ENCODE measurements around the gene ZNF484. TPM values are rescaled to one million over a fixed set of nuclear protein-coding genes. Genes with fewer than 3 reads are reported as not detected.
"Not testable (repeated sequence)": the region's sequence is repeated elsewhere in the genome, so short reads cannot be mapped to it uniquely, and the experiment has no call there.

The ZNF484 gene
- 10 to 100 TPM; 13.5 to 14.7 TPM for total RNA-seq
- 39.6 to 53.4 reads per million in 2 donors for total RNA-seq

DNA sequence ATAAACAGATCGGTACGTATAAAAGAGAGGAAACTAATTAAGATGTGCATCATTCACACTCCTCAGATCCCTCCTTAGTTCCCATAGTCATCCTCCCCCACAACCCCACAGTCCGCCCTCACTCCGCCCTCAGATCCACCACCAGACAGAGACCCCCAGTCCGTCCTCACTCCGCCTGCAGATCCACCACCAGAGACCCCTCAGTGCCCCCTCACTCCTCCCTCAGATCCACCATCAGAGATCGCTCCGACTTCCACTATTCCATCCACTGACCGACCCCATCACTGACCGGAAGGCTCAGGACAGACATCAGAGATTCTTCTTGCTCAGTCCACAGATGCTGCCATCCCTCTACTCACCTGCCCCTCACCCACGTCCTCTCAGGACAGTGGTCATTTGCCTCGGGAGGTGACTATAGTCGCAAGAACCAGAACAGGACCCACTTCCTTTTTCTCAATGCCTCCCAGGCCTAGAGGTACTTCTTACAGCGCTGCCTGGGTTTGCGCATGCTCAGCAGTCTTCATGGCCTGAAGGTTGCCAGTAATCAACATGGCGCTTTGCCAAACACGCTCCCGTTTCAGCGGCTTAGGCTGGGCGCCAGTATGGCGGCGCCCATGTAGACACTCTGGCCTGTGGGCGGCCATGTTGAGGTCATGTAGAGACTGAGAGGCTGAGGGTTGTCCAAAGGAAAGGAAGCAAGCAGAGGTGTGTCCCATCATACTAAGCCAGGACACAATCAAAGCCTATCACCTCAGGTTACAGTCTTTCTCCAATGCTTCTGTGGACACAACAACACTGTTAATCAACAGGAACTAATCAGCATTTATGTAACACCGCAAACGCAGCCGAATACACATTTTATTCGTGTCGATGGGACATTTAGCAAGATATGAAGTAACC lies at the start of gene ZNF484:
ZNF484 (minus strand) TSS at position 508 of the 900 bp plus-strand sequence. CDS start 3,009 bp downstream, outside the sequence.
- ATAC-seq: peak; percentile 98
- H3K27ac Mint-ChIP-seq: peak within 1 kb of the TSS; percentile 100
- H3K36me3 Mint-ChIP-seq (ENCODE audit: low read depth): peaks cover 6% of the 10 kb centered on the region
- no peaks in the 10 kb centered on the region for H3K9me3 ChIP-seq (ENCODE audit: control insufficient read depth, low read length, poor library complexity, severe bottlenecking)
- peak; percentile 88 to 94 (median 90) for DNase-seq
- H3K4me1 Mint-ChIP-seq: peaks cover 30% of the 10 kb centered on the region
- H3K27me3 Mint-ChIP-seq: no peaks in the 10 kb centered on the region
- peak within 1 kb of the TSS; percentile 100 for H3K4me3 Mint-ChIP-seq

DNA sequence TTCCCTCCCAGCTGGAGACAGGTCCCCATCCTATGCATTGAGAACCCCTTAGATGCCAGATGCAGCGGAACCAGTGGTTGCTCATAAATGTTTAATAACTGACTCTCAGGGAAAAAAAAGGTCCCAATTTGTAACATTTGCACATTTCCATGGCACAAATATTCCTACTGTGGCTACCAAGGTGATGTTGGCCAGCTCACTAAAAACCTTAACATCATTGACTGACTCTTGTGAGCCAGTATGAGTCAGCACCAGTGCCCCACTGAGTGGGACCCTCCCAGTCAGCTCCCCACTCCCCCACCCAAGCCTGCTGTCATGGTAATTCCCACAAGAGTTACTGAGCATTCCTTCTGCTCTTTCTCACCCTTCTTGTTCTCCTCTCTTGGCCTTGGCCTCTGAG lies 42.6 kb upstream of the ZNF484 start:
- H3K9me3 ChIP-seq (ENCODE audit: control insufficient read depth, low read length, poor library complexity, severe bottlenecking): no peaks in the 10 kb centered on the region
- H3K27me3 Mint-ChIP-seq: peaks cover 6% of the 10 kb centered on the region
- H3K4me1 Mint-ChIP-seq: peaks cover 19% of the 10 kb centered on the region
- no peak overlapping the region for H3K27ac Mint-ChIP-seq
- no peak overlapping the region for H3K4me3 Mint-ChIP-seq
- H3K36me3 Mint-ChIP-seq (ENCODE audit: low read depth): peaks cover 6% of the 10 kb centered on the region
- no peak for DNase-seq
- ATAC-seq: no peak

DNA sequence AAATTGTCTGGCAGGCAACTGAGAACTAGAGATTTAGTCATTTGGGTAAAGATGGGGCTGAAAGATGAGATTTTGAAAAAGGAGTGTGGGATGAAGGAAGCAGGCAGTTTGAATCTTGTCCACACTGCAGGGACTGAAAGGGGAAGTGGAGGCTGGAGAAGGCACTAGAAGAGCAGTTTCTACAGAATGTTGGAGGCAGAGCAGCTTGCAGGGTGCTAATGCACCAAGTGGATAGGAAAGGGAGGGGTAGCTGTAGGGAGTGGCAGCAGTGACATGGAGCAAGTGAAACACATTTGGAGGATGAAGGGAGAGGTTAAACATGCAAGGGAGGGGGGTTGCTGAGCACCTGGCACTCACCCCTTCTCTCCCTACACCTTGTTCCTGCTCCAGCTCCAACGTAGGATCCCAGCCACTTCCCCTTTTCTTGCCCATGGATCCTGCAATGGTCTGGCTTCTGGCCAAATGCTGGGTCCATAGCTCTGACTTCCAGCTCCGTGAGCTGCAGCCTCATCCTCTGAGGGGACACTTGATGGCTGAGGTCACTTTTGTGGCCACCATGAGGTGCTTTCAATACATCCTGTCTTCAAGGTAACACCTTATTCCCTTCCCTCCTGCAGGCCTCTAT lies 39.5 kb upstream of the ZNF484 start:
- DNase-seq: no peak
- H3K27me3 Mint-ChIP-seq: peaks cover 20% of the 10 kb centered on the region
- H3K4me1 Mint-ChIP-seq: peaks cover 21% of the 10 kb centered on the region
- peaks cover 6% of the 10 kb centered on the region for H3K36me3 Mint-ChIP-seq (ENCODE audit: low read depth)
- H3K9me3 ChIP-seq (ENCODE audit: control insufficient read depth, low read length, poor library complexity, severe bottlenecking): no peaks in the 10 kb centered on the region
- no peak overlapping the region for H3K4me3 Mint-ChIP-seq
- ATAC-seq: no peak
- H3K27ac Mint-ChIP-seq: peak overlapping the region; percentile 63

DNA sequence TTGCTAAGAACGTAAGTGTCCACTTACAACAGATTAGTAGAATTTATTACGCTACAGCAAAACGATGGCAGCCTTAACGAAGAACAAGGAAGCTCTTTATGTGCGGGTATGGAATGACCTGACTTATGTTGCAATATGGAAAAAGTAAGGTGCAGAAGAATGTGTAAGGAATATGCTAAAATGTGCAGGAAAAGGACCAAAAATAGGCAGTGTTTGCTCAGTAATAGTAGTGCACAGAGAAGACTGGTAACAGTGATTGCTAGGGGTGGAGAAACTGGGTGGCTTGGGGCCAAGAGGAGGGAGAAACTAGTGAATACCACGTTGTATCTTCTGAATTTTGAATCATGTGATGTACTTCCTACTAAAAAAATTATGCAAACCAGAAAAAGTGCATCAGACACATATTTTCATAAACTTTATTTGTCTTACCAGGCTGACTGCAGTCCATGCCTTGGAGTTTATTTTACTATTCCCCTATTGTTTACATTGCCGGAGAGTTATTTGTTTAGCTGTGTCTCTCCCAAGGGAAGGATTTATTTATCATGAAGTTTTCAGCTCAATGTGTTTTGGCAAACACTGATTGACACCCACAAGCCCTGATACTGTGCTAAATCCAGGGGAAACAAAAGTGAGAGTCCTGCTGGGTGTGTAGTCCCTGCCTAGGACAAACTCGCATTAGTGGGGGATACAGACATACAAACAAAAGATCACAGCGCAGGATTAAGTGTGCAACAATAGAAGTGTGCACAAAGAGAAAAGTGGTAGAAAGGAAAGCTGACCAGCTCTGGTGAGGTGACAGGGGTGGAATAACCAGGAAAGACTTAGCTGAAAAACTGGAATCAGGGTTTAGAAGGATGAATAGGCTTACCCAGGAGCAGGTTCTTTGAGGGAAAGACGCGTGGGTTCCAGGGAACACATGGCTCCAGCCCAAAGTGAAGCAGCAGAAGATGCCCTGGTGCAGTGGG lies 34.0 kb upstream of the ZNF484 start:
- no peak overlapping the region for H3K4me3 Mint-ChIP-seq
- H3K36me3 Mint-ChIP-seq (ENCODE audit: low read depth): peaks cover 4% of the 10 kb centered on the region
- DNase-seq (no peak), ATAC-seq (no peak)
- H3K27ac Mint-ChIP-seq: no peak overlapping the region
- H3K4me1 Mint-ChIP-seq: peaks cover 12% of the 10 kb centered on the region
- H3K27me3 Mint-ChIP-seq: peaks cover 35% of the 10 kb centered on the region
- H3K9me3 ChIP-seq (ENCODE audit: control insufficient read depth, low read length, poor library complexity, severe bottlenecking): no peaks in the 10 kb centered on the region

DNA sequence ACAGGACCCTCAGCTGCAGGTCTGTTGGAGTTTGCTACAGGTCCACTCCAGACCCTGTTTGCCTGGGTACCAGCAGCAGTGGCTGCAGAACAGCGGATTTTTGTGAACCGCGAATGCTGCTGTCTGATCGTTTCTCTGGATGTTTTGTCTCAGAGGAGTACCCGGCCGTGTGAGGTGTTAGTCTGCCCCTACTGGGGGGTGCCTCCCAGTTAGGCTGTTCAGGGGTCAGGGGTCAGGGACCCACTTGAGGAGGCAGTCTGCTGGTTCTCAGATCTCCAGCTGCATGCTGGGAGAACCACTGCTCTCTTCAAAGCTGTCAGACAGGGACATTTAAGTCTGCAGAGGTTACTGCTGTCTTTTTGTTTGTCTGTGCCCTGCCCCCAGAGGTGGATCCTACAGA lies 27.3 kb upstream of the ZNF484 start:
- peak overlapping the region; percentile 36 for H3K4me3 Mint-ChIP-seq
- ATAC-seq; DNase-seq; H3K27ac Mint-ChIP-seq; H3K9me3 ChIP-seq (ENCODE audit: control insufficient read depth, low read length, poor library complexity, severe bottlenecking); H3K4me1 Mint-ChIP-seq; H3K27me3 Mint-ChIP-seq; H3K36me3 Mint-ChIP-seq (ENCODE audit: low read depth): not testable (repeated sequence)

DNA sequence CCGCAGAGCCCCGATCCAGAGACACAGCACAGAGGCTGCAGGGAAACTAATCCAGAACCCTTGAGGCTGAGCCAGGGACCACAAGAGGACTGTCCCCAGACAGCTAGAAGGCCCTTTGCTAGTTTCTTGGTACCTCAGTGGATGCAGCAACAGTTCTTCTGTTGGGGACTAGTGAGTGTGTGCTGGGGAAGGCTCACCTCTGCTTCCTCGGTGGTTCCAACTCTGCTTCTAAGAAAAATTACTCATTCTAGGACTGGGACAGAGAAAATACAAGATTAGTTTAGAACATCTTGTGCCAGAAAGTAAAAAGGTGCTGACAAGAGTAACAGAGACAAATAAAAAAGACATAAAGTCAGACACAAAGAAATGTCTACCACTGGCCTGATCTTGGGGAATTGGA lies 19.5 kb upstream of the ZNF484 start:
- ATAC-seq (no peak), DNase-seq (no peak)
- H3K27me3 Mint-ChIP-seq: no peaks in the 10 kb centered on the region
- no peaks in the 10 kb centered on the region for H3K36me3 Mint-ChIP-seq (ENCODE audit: low read depth)
- no peaks in the 10 kb centered on the region for H3K9me3 ChIP-seq (ENCODE audit: control insufficient read depth, low read length, poor library complexity, severe bottlenecking)
- H3K4me1 Mint-ChIP-seq: peaks cover 5% of the 10 kb centered on the region
- no peak overlapping the region for H3K27ac Mint-ChIP-seq
- no peak overlapping the region for H3K4me3 Mint-ChIP-seq

DNA sequence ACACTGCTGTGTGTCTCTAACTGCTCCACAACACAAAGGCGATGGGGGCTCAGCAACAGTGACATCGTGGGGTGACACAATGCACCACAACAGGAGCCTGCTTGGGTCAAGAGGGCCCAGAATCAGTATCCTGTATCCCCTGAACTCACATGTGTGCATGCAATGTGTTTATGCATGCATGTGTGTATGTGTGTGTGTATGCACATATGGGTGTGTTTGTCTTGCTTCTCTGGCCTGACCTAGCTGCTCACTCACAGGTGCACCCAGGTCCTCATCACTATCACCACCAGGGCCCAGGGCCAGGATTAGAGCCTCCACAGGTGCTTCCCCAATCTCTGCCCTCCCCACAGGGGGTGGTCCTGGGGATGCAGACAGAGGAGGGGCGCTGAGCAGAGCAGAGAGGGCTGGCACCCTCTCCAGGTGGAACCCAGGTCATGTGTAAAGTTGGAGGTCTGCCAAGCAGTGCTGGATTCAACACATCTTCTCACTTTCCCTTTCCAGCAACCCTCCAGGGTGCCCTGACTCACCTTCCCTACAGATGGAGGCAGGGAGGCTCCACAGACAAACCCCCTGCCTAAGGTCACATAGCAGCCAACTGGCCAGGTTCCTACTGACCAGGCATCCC lies 18.1 kb upstream of the ZNF484 start:
- Mint-ChIP-seq H3K27me3 (no peaks in the 10 kb centered on the region), H3K4me3 (no peak overlapping the region), H3K36me3 (ENCODE audit: low read depth) (no peaks in the 10 kb centered on the region), H3K27ac (peak overlapping the region; percentile 78), H3K4me1 (peaks cover 5% of the 10 kb centered on the region)
- DNase-seq: no peak
- H3K9me3 ChIP-seq (ENCODE audit: control insufficient read depth, low read length, poor library complexity, severe bottlenecking): no peaks in the 10 kb centered on the region
- ATAC-seq: no peak

DNA sequence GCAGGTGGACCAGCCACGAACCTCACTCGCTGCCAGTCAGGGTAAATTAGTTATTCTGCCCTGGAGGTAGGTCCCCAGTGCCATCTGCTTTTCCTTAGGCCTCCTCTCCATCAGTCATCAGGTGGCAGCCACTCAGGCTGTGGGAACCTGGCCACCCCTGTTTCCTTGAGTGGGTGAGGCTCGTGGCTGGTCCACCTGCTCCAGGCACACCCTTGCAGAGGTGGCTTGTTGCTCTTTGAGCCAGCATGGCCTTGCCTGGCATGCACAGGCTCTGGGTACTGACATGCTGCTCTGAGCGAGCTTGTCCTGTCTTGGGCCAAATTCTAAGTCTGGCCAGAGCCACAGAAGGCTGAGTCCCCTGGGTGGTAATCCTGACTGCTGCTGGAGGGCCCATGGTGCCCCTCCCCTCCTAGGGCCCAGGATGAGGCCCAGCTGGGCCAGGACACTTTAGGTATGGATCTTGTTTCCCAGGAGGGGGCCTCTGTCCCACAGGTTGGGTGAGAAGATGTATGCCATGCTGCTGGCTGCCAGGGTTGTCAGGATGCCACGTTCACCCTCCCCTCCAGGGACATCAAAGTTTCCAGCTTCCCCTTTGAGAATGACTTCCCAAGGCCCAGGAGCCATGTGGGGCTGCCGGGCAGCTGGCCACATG lies 17.0 kb upstream of the ZNF484 start:
- no peak for DNase-seq
- Mint-ChIP-seq H3K36me3 (ENCODE audit: low read depth) (no peaks in the 10 kb centered on the region), H3K27me3 (no peaks in the 10 kb centered on the region), H3K27ac (no peak overlapping the region), H3K4me1 (peaks cover 5% of the 10 kb centered on the region), H3K4me3 (no peak overlapping the region)
- ATAC-seq: no peak
- H3K9me3 ChIP-seq (ENCODE audit: control insufficient read depth, low read length, poor library complexity, severe bottlenecking): no peaks in the 10 kb centered on the region

DNA sequence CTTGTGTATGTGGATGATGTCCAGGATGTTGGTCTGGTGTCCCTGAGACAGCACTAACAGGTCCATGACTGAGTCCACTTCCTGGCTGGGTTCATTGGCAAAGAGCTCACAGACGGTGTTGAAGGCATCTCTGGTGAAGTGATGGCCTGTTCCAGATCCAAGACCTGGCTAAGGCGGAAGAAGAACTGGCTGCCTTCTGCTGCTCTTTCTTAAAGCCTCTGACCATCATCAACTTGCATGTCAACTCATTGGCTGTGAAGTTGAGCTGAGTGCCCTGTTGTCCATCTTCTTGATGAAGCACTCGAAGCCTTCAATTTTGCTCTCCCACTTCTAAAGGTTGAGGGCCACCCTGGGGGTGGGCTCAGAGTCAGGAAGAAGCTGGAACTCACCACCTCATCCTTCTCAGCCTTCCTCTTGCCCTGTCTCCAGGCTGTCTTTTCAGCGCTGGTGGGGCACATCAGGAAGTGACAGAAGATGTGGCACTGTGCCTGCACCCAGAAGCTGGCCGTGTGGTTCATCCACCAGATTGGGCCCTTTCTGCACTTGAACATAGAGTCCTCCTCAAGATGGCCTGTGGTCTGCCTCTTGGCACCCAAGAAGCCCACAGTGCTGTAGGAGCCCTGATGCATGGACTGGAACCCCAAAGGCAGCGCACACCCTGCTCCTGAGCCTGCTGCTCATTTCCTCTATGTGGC lies 16.2 kb upstream of the ZNF484 start:
- not testable (repeated sequence) for H3K27ac Mint-ChIP-seq; ATAC-seq; H3K9me3 ChIP-seq (ENCODE audit: control insufficient read depth, low read length, poor library complexity, severe bottlenecking); DNase-seq; H3K4me1 Mint-ChIP-seq; H3K4me3 Mint-ChIP-seq; H3K36me3 Mint-ChIP-seq (ENCODE audit: low read depth); H3K27me3 Mint-ChIP-seq

DNA sequence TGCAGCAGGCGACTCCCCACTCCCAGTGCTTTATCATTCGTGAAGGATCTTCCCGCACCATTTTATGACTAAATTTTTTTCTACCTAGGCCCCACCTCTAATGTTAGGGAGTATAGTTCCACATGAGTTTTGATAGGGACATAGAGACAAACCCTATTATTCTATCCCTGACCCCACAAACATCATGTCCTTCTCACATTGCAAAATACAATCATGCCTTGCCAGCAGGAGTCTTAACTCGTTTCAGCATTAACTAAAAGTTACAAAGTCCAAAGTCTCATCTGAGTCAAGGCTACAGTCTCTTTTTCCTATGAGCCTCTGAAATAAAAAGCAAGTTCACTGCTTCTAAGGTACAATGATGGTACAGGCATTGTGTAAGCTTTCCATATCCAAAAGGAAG lies 14.4 kb upstream of the ZNF484 start:
- not testable (repeated sequence) for H3K27ac Mint-ChIP-seq, ATAC-seq

DNA sequence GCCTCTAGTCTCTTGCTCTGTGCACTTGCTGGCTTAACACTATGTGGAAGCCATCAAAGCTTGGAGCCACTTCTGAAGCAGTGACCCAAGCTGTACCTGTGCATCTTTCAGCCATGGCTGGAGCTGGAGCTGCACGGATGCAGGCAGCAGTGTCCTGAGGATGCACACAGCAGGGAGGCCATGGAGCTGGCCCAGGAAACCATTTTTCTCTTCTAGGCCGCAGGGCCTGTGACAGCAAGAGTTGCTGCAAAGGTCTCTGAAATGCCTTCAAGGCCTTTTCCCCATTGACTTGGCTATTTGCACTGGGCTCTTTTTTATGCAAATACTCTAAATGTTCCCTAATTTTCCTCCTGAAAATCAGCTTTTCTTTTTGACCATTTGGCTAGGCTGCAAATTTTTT lies 12.9 kb upstream of the ZNF484 start:
- H3K27me3 Mint-ChIP-seq: no peaks in the 10 kb centered on the region
- ATAC-seq (no peak), DNase-seq (no peak)
- peaks cover 24% of the 10 kb centered on the region for H3K4me1 Mint-ChIP-seq
- H3K9me3 ChIP-seq (ENCODE audit: control insufficient read depth, low read length, poor library complexity, severe bottlenecking): no peaks in the 10 kb centered on the region
- no peaks in the 10 kb centered on the region for H3K36me3 Mint-ChIP-seq (ENCODE audit: low read depth)
- H3K27ac Mint-ChIP-seq: no peak overlapping the region
- H3K4me3 Mint-ChIP-seq: no peak overlapping the region

More for the DNA sequence above, 14.4 kb upstream of the ZNF484 start:
- not testable (repeated sequence) for H3K27me3 Mint-ChIP-seq; H3K4me3 Mint-ChIP-seq; DNase-seq; H3K9me3 ChIP-seq (ENCODE audit: control insufficient read depth, low read length, poor library complexity, severe bottlenecking); H3K36me3 Mint-ChIP-seq (ENCODE audit: low read depth)
- peaks cover 22% of the 10 kb centered on the region for H3K4me1 Mint-ChIP-seq

DNA sequence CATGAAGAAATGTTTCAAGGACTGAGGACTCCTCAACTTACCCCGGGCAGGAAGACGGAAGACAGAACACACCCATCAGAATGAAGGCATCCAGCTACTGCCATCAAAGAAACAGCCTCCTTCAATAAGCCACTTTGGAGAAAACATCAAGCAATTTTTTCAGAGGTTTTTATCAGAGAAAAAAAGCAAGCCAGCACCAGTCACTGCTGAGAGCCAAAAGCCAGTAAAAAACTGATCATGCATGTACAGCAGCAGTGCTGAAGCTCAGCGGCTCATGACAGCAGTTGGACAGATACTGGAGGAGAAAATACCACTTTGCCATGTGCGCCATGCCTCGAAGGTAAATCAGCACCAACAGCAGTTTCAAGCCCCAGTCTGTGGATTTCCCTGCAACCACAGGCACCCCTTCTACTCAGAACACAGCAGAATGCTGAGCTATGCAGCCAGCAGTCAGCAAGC lies 10.1 kb upstream of the ZNF484 start:
- Mint-ChIP-seq H3K4me1 (peaks cover 32% of the 10 kb centered on the region), H3K4me3 (peak overlapping the region; percentile 61), H3K27ac (peak overlapping the region; percentile 91), H3K27me3 (no peaks in the 10 kb centered on the region), H3K36me3 (ENCODE audit: low read depth) (no peaks in the 10 kb centered on the region)
- H3K9me3 ChIP-seq (ENCODE audit: control insufficient read depth, low read length, poor library complexity, severe bottlenecking): no peaks in the 10 kb centered on the region
- DNase-seq (no peak), ATAC-seq (peak; percentile 75)
